NOMO-1 (cell line): Measurements from ENCODE around the gene SUPT4H1.
"Not testable (repeated sequence)": the region's sequence is repeated elsewhere in the genome, so short reads cannot be mapped to it uniquely, and the experiment has no call there.

Experiments
- DNase-seq, 2 experiments: peaks; one replicate each; lab custom pipeline; 2025; ENCODE audit not compliant: unreplicated experiment in 2 of 2; lab: John Stamatoyannopoulos, UW

The SUPT4H1 gene

DNA sequence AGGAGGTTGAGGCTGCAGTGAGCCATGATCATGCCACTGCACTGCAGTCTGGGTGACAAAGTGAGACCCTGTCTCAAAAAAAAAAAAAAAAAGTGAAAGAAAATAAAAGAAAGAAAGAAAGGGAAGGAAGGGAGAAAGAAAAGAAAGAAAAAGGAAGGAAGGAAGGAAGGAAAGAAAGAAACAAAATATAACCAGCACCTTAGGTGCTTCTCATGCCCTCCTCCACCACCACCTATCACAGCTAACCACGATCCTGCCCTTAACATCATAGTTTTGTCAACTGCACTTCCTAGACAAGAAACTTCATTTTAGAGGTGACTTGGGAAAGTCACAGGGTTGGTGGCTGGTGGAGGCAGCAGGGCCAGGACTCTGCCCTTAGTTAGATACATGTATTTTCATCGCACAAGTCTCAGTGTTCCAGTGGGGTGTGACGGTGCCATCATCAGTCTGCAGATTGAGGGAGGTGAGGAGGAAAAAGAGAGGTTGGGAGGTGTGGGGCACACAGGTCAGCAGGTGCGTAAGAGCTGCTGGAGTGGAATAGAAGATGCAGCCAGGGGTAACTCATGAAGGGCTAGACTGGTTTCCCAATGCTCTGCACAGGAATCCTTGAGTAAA lies 10.0 kb downstream of the SUPT4H1 start:
- no peak for DNase-seq

GRCh38 chr17:58341136-58341860 lies 10.7 kb downstream of the SUPT4H1 start:
- DNase-seq: not testable (repeated sequence)

GRCh38 chr17:58340405-58340876 lies 11.6 kb downstream of the SUPT4H1 start:
- no peak for DNase-seq

DNA sequence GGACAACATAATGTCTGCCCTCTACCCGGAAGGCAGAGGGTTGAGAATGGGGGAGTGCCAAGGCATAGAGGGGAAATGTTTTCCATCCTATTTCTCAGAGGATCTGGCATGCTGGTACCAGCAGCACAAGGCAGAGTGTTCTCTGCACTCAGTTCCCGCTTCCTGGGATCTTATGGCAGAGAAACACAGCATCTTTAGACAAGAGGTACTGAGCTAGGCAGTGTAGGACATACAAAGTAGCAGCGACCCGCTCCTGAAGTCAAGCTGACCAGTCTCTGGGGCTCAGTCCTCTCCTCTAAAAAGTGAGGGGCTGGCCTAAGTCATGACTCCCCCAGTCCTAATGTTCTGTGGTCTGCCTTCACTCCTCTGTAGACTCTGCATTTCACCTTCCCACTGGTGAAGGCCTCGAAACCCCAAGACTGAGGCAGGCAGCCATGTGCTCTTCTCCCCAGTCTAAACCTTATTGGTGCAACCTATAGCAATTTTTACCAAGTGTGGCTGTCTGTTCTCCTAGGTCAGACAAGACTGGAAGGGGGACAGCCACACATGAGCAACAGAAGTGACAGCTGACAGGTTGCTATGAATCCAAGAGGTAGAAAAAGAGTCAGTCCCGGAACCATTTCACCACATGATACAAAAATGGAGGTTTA lies 12.1 kb downstream of the SUPT4H1 start:
- DNase-seq: no peak

DNA sequence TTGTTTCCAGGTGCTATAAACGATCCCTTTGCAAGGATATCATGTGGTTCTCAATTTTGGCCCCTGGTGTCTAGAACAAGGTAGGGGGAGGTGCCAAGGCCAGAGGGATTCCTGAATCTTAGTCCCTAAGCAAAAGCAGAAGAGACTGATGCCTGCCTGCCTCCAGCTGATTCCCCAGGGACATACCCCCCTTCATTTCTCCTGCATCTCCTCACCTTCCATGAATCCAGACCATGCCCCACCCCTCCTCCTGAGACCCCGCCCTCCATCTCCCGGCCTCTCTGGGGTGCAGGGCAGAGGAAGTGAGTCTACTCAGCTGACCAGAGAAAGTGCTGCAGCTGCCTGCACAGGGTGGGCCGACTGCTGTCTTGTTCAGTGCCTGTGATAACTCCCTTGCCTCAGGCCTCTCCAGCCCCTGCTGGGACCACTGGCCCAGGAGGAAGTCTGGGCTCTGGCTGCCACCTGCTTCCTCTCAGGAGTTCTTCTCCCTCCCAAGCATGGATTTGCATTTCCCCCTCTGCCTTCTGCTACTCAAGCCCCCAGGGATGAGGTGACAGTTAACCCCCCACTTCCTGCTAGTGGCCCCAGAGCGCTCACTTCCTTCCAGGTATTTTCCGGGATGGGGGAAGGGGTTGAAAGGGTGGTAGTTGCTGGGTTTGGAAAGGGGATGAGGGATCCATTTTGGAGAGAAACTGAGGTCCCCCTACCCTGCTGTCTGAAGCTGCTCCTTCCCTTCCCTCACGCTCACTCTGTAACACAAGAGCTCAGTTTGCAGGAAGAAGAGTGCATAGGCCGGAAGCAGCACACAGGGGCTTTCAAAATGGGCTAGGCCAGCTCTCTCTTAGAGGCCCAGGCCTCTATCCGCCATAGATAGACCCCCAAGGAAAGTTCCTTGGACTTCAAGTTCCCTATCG lies 12.9 kb downstream of the SUPT4H1 start:
- peak; percentile 82 for DNase-seq

DNA sequence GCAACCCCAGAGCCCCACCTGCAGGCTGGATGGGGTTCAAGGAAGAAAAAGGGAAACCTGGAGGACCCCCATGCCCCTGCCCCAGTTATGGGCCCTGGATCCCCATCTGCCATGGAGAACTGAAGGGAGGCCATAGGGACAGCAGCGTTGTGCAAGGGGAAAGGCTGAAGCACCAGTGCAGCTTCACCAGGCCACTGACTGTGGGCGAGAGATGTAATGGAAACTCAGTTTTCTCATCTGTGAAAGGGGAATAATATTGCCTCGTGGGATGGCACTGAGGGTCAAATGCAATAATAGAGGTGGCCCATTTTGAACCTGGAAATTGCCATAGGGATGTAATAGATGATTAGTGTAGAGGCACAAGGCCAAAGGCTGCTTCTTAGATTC lies 13.6 kb downstream of the SUPT4H1 start:
- DNase-seq: no peak

DNA sequence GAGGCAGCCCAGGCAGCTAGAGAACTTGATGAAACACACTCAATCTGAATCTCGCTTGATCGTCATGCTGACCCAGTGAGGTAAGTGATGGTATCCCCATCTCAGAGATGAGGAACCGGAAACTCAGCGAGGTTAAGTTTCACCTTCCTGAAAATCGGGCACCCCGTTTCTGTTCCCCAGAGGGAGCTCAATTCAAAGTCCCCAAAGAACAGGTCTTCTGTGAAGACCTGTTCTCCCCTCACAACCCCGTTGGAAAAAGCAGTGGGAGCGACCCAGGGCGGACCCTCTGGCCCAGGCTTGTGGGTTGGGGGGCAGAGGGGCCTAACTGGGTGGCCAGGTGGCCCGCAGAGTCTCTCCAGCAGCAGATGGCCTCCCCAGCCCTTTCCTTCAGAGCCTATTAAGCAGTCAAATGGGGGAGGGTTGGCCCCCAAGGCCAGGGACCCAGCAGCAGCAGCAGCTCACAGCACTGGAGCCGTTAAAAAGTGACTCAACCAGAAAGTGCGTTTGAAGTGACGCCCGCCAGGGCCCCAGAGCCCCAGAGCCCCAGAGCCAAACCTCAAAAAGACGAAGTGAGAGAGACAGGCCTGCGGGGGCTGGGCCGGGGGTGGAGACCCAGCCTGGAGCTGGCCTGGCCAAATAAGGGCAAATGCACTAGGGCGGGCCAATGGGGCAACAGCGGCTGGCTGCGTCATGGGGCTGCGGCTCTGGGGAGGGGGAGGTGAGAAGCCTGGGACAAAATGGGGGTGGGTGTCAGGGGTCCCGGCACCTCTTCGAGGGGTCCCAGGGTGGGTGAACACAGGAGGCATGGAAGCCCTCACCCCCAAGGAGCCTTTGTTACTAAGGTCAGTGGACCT lies 14.2 kb downstream of the SUPT4H1 start:
- DNase-seq: peak; percentile 95 to 99

GRCh38 chr17:58337210-58337599 lies 14.8 kb downstream of the SUPT4H1 start:
- DNase-seq: peak; percentile 69 to 72

GRCh38 chr17:58336456-58337209 lies 15.4 kb downstream of the SUPT4H1 start:
- DNase-seq: no peak

DNA sequence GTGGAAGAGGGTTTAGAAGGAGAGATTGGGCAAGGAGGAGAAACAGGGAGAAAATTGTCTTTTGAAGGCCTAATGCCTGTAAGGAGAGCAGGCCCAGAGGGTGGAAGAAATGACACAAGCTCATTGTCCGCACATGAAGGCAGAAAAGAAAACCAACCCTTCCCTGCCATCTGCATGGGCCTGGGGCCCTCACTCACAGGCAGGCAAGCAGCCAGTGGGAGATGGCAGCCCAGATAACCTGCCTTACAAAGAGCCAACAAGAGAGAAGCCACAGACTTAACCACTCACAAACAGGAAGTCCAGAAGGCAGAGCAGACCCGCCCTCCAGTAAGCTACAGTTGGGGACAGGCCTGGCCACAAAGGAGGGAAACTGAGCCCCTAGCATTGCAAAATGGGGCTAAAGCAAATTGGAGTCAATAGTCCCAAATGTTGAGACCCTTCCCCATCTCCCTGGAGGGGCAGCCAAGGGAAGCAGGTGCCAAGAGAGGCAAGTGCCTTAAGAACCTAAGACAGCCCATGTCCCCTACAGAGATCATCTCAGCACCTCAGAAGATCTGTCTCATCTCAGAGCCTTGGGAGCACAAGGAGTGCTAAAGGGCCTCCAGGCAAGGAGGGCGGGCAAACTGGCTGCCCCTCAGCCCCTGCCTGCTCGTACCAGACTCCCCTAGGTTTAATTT lies 16.1 kb downstream of the SUPT4H1 start:
- peak; percentile 85 to 91 for DNase-seq

DNA sequence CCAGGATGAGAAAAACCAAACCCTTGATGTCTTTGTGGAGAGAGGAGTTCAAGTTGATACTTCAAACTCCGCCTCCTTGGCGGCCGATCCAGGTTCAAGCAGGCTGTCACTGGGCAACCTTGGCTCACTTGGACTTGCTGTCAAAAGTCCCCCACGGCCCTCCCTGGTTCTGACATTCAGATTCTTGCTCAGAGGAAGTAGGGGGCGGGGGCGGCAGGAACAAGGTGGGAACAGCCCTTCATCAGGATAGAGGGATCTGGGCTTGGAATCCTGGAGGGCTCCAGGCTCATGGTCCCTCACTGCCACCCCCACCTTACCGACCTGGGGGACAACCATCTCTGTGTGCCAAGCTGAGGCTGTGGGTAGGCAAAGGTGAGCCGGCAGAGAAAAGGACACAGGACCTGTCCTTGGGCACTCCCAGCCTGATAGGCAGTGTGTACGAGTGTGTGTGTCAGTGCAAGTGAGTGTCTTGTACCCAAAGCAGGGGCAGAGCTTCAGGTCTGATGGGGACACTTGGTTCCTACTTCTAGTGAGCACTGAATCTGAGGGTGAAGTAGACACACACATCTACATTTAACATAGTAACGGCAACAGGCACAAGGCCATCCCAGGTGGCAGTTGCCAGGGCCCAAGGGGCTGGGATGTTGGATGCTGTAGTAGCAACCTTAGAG lies 16.8 kb downstream of the SUPT4H1 start:
- no peak for DNase-seq

DNA sequence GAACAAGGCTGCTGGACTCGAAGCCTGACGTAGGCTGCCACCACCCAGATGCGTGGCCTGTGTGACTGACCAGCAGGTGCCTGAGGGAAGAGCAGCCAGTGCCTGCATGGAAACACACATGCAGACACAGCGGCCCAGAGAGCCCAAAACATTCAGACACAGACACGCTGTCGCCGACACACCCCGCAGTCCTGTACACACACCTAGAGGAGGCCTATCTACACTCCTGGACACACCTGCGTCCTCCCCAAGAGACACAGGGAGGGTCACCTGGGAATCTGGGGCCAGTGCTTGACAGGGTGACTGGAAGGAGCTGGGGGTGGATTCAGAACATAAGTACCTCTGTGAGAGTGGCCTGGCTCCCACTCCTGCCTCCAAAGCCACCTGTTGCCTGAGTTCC lies 17.3 kb downstream of the SUPT4H1 start:
- DNase-seq: no peak

DNA sequence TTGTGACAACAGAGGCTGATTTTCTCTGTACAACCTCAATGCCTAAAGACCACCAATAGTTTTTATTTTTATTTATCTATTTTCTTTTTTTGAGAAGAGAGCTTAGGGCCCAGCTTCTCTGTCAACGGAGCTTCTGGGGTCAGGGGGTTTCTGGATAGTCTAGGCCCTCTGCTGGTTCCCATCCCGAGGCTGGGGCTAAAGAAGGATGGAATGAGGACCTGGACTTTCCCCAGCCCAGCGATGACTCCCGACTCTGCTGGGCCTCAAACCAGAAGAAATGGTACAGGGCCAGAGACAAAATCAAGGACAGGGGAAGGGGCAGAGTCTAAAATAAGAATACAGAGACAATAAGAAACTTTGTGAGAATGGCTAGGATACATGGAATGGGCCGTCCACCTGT lies 17.7 kb downstream of the SUPT4H1 start:
- no peak for DNase-seq

- no peak for DNase-seq
Observed at GRCh38 chr17:58333736-58334207, 18.2 kb downstream of the SUPT4H1 start.

DNA sequence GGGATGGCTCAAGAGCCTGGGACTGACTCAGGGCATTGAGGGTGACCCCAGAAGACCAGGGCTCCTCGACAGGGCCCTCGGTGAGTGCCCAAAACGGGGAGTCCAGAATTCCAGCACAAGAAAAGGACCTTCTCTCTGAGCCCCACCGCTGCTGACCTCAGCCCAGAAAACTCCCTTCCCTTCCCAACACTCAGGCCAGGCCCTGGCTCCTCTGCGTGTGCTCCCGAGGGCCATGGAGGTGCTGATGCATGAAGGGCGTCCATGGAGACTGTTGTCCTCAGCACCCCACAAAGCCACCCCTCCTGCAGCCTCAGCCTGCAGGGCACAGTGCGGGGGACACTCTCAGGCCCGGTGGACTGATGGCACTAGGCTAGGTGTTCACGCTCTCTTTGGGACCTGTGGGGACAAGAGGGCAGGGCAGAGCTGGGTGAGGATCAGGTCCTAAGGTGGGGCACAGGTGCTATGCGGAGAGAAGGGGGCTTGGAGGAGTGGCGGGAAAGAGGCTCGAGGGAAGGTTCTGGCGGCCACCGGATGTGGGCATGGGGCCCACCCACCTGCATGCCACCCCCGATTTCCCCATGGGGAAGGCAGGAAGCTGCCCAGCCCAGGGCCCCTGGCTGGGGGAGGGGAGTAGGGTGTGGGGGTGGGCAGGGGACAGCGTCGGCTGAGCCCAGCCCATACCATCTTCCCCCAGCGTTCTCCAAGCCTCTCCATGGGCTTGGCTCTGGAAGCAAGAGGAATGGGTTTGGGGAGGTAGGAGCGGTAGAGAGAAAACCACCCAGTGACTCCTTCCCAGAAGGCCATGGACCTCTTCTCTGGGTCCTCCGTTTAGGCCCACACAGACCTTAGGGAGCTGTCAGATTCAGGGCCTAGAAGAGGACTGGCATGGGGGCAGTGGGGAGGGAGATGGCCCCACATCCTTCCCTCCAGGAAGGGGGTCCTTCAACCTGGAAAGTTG lies 18.9 kb downstream of the SUPT4H1 start:
- peak in 1 of 2 experiments; percentile 86 for DNase-seq

GRCh38 chr17:58331815-58332777 lies 19.9 kb downstream of the SUPT4H1 start:
- peak; percentile 77 to 88 for DNase-seq
